Iris pigment epithelial cell (primary cell): ENCODE data around the gene TENM4.
A peak's percentile ranks its signal among the peaks of the same experiment; 100 is the strongest.

Source experiments
- DNase-seq: peaks from one replicate; pipeline ENCODE4 v3.0.0-alpha.2; 2011; ENCODE audit warnings: low read depth

The TENM4 gene

DNA sequence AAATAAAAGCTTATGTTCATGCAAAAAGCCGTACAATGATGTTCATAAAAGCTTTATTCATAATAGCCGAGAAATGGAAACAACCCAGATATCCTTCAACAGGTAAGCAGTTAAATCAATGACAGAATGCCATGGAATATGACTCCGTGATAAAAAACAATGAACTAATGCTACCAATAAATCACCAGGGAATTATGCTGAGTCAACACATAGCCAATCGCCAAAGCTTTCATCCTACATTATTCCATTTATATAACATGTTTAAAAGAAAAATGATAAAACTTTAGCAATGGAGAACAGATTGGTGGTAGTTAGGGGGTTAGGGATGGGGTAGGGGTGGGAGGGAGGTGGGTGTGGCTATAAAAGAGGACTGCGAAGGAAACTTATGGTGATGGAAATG lies 356.4 kb downstream of the TENM4 start:
- DNase-seq, result no peak

DNA sequence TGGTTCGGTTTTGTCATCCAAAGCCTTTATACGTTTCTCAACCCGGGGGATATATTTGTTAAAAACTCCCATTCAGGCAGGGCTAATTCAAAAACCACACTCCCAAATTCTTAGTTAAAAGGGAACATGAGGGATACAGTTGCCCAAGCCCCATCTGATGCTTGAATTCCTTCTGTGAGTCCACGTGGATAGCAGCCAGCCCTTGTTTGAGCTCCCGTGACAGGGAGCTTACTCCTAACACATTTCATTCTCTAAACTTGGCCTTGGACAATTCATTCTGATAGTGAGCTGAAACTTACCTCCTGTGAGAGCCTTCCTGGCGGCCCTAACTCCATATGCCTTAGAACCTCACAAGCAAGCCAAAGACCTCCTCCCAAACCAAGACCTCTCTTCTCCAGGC lies 357.5 kb downstream of the TENM4 start:
- DNase-seq, result no peak

DNA sequence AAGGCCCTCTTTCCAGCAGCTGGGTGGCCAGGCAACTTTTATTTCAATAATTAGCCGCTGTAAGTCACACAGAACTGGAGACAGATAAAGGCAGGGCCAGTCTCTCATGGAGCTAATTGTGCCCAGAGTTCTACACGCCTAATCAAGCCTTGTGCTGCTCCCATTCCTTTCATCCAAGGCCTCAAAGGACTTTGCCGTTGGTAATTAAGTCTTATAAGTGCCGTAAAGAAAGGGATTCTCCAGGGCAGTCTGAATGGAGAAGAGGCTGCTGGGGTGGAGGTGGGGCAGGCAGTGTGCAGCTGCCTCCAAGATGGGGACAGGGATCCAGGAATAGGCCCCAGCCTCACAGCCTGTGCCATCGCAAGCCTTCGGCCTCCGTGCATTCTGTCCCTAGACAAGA lies 357.9 kb downstream of the TENM4 start:
- no peak for DNase-seq

DNA sequence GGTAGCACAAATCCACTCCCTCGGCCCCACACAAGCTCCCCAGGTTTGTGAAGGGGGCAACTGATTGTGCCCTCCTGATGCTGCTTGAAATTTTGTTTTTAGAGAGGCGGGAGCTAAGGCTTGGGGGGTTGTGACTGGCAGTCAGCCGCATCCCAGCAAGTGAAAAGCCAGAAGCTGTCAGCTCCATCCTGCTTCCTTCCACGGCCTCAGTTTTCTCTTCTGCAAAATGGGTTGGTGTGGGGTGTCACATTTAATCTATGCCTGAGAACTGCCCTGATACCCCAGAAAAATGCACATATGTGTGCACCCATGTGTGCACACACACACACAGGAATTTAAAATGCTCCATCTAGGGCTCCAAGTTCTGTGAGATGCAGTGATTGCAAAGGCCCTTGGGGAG lies 358.6 kb downstream of the TENM4 start:
- no peak for DNase-seq

DNA sequence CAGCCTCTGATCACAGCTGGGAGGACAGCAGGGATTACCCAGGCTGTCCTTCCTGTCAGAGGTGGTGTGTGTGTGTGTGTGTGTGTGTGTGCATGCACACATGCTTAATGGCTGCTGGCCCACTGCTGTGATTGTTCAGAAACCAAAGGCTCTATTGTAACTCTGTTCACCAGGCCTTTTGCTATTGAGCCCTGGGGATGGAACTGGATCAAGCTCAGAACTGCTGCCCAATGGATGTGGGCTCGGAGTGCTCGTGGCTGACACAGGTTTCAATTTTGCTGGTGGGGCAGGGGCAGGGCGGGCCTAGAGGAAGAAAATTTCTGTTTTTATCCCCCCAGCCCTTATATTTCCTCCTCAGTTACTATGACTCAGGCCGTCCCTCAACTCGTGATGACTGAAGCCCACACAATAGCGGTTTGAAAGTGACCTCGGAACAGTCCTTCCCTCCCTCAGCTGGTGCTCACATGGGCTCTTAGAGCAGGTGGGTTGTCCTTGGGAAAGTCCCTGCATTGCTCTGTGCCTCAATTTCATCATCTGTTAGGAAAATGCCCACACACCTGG lies 359.3 kb downstream of the TENM4 start:
- DNase-seq, result peak; percentile 50

DNA sequence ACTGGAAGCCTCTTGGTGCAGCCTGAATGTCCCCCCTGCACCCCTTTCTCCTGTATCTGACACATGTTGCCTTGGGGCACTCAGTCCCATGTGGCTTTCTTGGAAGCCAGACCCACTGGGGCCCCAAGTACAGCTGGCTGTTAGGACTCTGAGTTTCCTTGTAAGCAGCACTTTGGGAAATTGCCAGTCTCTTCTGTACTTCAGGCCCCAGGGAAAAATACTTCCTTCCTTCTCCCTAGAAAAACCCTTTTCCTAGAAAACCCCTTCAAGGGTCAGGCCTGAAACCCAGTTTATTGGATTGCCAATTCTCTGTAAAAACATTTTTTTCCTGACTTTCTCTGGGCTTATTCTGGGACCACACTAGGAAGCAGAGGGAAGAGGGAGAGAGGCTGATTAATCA lies 360.3 kb downstream of the TENM4 start:
- no peak for DNase-seq

DNA sequence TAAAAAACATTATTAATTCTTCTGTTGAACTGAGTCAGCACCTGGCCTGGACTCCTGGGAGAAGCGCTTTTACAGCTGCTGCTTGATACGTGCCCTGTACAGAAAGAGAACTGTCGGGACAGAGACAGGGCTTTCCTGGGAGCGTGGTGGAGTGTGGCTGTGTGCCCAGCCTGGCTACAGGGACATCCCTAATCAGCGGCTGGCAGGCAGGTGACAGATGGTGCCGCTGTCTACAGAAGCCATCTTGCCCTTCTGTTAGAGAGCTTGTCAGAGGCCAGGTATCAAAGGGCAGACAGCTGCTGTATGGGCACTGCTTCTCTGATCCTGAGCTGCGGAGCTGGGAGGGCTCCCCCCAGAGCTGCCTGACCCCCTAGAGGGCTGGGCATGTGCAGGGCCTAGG lies 361.8 kb downstream of the TENM4 start:
- DNase-seq, result no peak

DNA sequence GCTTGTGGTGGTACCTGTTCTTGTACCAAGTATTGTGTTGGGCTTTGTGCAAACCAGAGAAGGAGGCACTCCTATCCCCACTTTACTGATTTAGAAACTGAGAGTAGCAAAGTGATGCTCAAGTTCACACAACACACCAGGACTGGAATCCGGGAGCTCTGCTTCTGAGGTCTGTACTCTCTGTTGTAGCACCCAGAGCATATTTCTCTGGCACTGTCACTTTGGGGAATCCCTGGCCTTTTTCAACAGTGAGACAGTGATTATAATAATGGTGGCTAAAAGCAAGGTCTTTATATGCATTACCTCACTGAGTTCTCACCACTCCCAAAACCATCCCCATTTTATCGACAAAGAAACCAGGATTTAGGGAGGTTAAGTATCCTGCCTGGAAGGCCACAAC lies 362.4 kb downstream of the TENM4 start:
- DNase-seq, result no peak

DNA sequence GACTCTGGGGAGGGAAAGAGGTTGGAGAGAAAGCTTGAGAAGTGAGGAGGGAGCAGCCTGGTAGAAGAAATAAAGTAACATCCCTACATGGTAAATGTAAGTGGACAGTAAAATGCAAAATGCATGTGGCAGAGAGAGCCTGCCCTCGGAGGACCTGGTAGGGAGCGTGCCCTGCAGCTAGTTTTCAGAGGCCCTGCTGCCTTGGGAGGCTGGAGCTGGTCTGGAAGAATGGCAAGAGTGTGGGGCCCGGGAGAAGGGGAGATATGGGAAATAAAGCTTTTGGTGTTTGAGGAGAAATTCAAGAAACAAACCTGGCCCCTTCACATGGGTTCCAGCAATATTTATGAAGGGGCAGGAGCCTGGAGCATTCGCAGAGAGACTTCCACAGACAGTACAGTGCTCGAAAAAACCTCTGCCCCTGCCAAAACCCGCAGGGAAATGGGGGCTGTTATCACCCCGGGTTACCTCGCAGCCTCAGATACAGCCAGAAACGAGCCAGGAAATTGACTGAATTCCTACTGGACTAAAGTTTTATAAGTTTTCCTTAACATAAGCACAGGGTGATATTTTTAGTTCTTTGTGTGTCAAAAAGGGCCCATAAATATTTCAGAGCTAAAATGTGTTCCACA lies 363.0 kb downstream of the TENM4 start:
- no peak for DNase-seq

DNA sequence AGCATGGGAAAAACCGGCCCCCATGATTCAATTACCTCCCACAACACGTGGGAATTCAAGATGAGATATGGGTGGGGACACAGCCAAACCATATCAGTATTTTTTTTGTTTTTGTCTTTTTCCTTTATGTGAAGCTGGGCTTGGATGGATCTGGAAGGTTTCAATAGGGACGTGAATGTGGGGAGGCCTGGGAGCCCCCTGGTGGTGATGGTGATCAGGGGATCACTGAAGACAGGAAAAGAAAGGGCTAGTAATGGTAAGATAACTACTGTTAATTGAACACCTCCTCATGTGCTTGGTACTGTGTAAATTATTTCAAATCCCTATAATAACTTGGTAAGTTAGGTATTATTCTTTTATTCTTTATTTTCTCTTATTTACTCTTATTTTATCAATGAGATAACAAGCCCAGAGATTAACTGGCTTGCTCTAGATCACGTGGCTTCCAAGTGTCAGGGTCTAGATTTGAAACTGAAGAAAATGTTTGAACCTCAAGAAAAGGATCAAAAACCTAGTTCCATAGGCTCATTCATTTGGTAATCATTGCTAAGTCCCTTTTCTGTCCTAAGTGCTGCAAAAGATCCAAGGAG lies 364.2 kb downstream of the TENM4 start:
- DNase-seq, result peak; percentile 54

DNA sequence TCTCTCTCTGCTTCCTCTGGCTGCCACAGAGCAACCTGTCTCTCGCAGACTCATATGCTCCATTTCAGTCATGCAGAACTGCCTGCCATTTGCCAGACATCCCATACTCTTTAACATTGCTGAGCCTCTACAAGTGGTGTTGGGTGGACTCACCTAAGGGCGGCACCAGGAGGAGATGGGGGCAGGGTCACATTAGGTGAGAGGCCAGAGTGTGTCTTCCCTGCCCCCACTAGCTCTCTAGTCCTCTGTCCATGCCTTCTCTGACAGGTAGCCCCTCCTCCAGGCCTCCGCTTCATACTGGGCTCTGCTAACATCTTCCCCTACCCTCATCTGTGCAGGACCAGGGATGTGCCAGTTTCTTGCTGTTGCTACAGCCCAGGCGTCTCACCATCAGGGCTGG lies 366.3 kb downstream of the TENM4 start:
- no peak for DNase-seq

DNA sequence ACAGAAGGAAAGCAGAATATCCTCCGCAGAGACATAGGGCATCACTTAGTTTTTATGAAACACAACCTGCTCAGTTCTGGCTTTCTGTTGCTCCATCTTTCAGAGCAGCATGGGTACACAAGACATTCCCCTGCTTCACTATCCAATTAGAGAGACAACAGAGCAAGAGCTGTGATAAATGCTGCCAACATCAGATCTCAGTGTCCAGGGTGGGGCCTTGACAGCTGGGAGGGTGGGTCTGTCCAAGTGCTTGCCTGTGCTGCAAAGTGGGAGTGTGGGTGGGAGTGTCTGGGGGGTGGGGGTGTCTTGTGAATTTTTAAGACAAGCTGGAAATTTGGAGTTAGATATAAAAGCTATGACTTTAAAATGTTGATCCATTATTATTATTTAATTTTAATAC lies 369.6 kb downstream of the TENM4 start:
- no peak for DNase-seq

DNA sequence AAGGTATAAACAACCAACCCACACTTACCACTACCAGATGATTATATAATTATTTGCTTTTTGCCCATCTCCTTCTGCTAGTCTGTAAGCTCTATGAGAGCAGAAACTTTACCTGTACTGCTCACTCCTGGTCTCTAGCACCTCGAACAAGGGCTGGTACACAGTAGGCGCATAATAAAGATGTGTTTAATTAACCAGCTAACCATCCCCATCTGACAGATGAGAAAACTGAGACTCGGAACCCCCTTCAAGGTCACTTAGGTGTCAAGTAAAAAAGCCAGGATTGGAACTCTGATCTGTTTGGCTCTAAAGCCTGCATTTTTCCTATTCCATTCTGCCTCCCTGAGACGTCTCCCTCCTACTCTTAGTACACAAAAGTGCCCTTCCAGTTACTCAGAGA lies 370.3 kb downstream of the TENM4 start:
- DNase-seq, result no peak

DNA sequence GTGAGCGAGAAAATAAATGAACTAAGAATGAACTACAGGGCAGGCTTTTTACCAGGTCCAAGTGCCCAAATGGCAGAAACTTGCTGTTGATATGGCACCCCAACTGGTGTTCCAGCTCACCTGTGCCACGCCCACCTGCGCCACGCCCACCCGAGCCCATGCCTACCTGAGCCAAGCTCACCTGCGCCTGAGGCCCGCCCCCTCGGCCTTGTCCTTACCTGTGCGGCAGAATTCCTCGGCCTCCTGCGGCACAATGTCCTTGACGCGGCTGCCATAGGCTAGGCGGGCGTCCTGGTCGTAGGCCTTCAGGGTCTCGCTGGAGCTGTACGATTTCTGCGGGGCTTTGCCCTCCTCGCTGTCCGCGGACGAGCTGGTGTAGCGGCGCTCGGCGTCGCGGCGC lies 371.3 kb downstream of the TENM4 start:
- no peak for DNase-seq

DNA sequence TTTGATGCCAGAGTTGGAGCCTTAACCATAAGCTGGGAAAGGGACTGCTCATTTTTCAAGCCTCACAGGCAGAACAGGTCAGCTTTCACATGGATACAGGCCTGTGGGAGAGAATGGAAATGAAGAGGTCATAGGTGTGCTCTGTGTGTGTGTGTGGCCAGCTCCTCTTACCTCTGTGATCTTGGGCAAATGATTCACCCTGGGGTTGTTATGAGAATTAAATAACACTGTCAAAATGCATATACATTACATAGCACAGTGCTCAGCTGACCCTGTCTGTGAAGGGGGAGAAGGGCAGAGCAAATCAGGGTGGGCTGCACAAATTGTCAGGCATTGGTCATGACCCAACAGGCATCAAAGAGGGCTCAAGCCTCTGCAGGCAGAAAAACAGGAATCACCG lies 372.5 kb downstream of the TENM4 start:
- no peak for DNase-seq

DNA sequence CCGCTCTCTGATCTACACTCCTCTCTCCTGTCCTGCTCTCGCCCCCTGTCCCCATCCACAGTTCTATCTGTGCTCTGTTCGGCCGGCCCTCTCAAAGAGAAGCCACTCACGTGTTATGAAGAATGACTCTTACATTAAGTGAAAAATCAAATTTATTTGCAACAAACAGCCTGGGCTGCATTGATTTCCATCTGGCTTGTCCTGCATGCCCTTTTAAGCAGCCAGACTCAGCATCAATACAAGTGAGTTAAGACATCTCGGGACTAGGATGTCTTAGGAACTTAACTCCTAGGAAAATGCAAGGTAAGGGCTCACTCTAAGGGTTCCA lies 373.5 kb downstream of the TENM4 start:
- DNase-seq, result no peak

DNA sequence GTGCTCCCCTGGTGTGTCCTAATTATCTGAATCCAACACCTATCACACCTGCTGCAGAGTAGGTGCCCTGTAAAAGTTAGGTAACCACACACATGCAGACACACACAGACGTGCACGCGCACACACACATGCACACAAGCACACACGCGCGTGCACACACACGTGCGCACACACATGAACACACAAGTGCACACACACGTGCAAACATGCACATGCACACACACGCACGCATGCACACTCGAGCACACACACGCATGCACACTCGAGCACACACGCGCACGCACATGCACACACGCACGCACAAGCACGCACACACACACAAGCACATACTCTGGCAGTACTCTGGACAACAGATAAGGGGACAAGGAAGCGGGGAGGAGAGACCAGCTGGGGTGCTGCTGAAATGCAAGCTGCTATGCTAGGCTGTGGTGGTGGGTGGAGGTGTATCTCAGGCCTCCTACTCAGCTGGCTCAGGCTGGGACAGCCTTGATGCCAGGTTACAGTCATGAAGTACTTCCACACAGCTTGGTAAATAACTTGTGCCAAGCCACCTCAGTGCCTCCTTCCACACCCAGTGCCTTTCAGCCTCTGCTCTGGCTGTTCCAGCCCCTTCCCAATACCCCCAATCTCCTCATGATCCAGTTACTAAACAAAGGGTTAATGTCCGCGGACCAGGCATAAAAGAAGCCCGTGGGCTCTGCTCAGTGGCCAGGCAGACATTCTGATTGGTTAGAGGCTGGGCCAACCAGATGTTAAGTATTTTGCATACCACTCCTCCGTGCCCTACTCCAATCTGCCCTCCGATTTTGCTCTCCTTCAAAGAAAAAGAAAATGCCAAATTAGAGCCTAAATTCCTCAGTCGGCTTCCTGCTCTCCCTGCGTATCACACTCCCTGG lies 374.1 kb downstream of the TENM4 start:
- DNase-seq, result no peak

DNA sequence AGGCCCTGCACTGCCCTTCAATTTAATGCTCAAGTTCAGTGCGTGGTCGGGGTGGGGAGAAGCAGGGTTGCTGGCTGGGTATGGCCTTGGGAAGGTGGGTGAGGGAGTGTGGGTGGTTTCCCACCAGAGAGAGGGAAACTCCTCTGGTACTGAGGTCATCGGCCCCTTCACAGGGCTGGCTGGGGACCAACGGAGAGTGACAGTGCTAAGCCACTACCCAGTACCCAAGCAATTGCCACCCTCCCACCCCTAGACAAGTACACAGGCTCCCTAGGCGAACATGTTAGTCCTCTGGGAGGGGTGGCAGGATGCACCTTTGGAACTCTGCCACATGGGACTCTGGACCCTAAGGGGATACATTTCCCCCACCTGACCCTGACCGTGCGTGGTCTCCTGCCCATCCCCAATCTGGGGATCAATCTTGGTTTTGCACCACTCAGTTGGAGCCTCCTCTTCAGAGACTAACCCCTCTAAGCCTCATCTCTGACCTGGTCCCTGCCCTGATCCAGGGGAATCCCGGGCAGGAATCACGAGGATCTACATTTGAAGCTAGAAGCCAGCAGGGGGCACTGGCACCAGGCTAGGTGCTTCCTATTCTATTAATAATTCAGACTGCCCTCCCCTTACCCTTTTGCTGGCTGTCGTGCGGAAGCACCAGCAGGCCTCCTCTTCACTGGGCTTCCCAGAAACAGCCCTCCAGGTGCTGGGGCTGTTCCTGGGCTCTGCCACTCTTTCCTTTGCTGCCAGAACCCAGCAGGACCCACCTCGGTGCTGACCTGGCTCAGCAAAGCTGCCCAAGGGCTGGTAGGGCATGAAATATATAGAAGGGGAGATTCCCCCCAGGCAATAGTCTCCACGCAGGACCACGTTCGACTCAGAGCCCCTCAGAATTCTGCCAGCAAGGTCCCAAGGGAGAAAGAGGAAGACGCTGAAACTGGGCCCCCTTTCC lies 377.7 kb downstream of the TENM4 start:
- DNase-seq, result peak; percentile 38

DNA sequence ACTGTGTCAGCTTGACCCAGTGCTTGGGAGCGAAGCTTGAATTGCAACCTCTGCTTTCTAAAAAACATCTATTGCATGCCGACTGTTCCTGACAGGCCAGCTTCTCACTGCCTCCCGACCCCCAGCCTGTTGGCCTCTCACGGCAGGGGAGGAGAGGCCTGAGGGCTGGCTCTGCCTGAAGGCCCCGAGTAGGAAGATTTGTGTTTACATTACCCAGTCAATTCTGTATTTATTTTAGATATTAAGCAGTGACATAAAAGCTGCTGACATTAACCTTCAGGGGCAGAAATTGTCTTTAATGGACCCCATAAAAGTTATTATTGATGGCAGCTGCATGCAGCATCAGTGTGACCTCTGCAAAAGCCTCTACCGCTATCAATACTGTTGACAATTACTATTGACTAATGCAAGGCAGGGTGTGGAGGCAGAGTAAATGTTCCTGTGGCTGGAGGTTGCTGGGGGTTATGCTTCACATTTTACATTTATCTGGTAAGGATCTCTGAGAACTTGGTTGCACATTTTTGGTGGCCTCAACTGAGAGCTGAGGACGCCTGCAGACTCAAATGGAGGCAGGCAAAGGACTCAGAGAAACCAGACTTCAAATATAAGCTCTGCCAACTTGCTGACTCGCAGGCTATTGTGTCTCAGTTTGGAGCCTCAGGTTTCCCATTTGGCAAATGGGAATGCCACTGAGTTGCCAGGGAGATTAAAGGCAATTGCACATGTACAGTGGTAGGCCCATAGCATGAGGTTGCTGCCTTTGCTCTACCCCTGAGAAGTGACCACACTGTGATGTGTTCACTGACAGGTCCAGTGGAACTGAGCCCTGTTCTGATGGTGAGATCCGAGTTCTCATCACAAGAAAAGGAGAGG lies 380.5 kb downstream of the TENM4 start:
- DNase-seq, result no peak

DNA sequence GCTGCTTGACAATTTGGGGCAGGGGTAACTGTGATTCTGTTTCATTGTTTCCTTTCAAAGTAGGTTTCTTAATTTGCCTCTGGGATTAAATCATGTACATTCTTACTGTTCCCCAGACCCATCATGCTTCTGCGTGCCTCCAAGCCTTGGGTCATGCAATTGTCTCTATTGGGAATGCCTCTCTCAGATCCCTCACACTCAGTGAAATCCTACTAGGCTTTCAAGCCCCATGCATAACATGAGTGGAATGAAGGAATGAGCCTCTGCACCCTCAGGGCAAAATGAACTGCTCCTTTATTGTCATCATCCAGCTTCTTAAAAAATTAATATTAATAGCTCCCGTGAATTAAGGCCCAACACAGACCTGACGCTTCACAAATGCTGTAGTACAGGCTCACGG lies 381.7 kb downstream of the TENM4 start:
- DNase-seq, result no peak
